ENCODE measurements around the gene SMAP2. TPM values are rescaled to one million over a fixed set of nuclear protein-coding genes. Genes with fewer than 3 reads are reported as not detected.

SMAP2 gene
- polyA plus RNA-seq, 2 of the 4 experiments (the other 2 are of a cell fraction) = 6.4 to 7.7 TPM

DNA sequence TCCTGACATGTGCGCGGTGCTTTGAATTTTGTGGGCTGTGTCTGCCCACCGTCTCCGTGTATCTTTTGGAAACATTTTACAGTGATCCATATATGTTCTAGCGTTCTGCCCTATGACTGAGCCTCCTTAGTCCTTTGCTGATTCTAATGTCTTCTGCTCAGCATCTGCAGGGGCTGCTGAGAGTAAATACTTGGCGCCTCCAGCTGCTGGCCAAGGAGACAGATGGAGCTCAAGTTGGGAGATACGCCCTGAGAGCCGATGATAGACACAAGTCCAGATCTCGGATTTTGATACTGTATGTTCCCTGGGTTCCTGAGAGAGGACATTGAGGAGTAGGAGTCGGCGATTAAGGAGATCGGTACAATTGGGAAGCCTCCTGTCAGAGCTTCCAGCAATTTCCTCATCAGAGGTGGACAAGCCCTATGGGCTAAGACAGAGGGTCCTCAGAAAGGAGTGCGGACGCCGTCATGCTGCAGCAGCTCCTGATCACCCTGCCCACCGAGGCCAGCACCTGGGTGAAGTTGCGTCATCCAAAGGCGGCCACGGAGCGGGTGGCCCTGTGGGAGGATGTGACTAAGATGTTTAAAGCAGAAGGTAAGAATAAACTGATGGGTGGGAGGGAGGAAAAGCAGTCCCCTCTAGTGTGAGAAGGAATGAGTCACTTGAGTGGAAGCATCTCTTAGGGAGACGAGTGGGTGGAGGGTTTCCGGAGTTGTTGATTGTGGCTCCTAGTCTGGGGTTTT lies 77.1 kb downstream of the SMAP2 start:
- Histone ChIP-seq H3K4me1 (no peaks in the 10 kb centered on the region; the same call in 2 of the 3 replicates), H3K4me3 (peak overlapping the region; percentile 60), H3K27ac (peak overlapping the region; percentile 85 to 96), H3K9me3 (peaks cover 36% of the 10 kb centered on the region), H3K4me2 (peak overlapping the region; percentile 98)
- POLR2A ChIA-PET = interaction anchor here (1.6 kb wide), 1 partner anchor 81 kb away, joined by 10 read pairs; the partner anchor contains the start of gene ZNF684
- peak; percentile 6 to 19 for DNase-seq (ENCODE audit: low read depth in 1 of 2, low spot score in 1 of 2)
- CTCF ChIA-PET = interaction anchor here (0.6 to 1.7 kb wide), 2 partner anchors 259 to 267 kb away, joined by 5 read pairs; no protein-coding TSS in a partner anchor
- WGBS (ENCODE audit: missing lambda C conversion rate) = 53% methylated on average over 22 of the region's 22 CpGs
- TF ChIP-seq CEBPB (IDR thresholded peaks at IDR 0.05) (0 out of 4 replicates have a peak, but pooled peaks of 1 of the 2 experiments have one; percentile 7), KDM5A (IDR thresholded peaks at IDR 0.05) (no peak)
- FAIRE-seq = no peak
- ATAC-seq = peak; percentile 55

DNA sequence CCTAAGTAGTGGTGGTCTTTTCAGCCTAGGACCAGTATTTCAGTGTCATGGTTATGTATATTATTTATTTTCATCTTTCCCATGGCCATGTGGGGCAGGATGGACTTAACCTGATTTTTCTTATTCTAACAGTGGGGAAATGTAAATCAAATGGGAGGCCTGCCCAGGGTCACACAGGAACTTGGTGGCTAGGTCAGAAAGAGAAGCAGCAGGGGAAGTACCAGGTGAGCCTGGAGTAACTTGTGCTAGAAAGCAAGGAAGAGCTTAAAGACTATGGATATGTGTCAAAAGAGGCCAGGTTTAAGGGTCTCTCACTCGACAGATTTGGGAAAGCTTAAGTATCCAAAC lies 77.7 kb downstream of the SMAP2 start:
- H3K4me3 ChIP-seq = no peak overlapping the region
- WGBS (ENCODE audit: missing lambda C conversion rate) = 77% methylated on average over 1 of the region's 1 CpG
- POLR2A ChIA-PET = no interaction called here
- TF ChIP-seq MAZ (IDR thresholded peaks at IDR 0.05; ENCODE audit: borderline replicate concordance, low read depth, low read length) = no peak
- TF ChIP-seq ZC3H11A (IDR thresholded peaks at IDR 0.05) = no peak
- TF ChIP-seq, protein P1, sequence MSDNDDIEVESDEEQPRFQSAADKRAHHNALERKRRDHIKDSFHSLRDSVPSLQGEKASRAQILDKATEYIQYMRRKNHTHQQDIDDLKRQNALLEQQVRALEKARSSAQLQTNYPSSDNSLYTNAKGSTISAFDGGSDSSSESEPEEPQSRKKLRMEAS (IDR thresholded peaks at IDR 0.05) = no peak
- no peak for TF ChIP-seq HDAC2 (IDR thresholded peaks at IDR 0.05)
- TF ChIP-seq FOXS1 (CRISPR knock-in tag; IDR thresholded peaks at IDR 0.05) = no peak
- no peak for TF ChIP-seq POLR2AphosphoS2 (conservative IDR thresholded peaks at IDR 0.05; ENCODE audit: low read length)
- TF ChIP-seq JUNB (IDR thresholded peaks at IDR 0.05) = no peak
- TF ChIP-seq EP300 (IDR thresholded peaks at IDR 0.05) = no peak
- TF ChIP-seq, protein P2, sequence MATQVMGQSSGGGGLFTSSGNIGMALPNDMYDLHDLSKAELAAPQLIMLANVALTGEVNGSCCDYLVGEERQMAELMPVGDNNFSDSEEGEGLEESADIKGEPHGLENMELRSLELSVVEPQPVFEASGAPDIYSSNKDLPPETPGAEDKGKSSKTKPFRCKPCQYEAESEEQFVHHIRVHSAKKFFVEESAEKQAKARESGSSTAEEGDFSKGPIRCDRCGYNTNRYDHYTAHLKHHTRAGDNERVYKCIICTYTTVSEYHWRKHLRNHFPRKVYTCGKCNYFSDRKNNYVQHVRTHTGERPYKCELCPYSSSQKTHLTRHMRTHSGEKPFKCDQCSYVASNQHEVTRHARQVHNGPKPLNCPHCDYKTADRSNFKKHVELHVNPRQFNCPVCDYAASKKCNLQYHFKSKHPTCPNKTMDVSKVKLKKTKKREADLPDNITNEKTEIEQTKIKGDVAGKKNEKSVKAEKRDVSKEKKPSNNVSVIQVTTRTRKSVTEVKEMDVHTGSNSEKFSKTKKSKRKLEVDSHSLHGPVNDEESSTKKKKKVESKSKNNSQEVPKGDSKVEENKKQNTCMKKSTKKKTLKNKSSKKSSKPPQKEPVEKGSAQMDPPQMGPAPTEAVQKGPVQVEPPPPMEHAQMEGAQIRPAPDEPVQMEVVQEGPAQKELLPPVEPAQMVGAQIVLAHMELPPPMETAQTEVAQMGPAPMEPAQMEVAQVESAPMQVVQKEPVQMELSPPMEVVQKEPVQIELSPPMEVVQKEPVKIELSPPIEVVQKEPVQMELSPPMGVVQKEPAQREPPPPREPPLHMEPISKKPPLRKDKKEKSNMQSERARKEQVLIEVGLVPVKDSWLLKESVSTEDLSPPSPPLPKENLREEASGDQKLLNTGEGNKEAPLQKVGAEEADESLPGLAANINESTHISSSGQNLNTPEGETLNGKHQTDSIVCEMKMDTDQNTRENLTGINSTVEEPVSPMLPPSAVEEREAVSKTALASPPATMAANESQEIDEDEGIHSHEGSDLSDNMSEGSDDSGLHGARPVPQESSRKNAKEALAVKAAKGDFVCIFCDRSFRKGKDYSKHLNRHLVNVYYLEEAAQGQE (IDR thresholded peaks at IDR 0.05) = no peak
- TF ChIP-seq, protein P3, sequence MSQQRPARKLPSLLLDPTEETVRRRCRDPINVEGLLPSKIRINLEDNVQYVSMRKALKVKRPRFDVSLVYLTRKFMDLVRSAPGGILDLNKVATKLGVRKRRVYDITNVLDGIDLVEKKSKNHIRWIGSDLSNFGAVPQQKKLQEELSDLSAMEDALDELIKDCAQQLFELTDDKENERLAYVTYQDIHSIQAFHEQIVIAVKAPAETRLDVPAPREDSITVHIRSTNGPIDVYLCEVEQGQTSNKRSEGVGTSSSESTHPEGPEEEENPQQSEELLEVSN (IDR thresholded peaks at IDR 0.05; ENCODE audit: borderline replicate concordance, low read depth) = no peak
- H3K4me1 ChIP-seq = no peaks in the 10 kb centered on the region; the same call in 2 of the 3 replicates
- H3K4me2 ChIP-seq = peak overlapping the region; percentile 98; the same call in 1 of the 3 replicates
- no peak overlapping the region for H3K27ac ChIP-seq
- H3K9me3 ChIP-seq = peaks cover 34% of the 10 kb centered on the region
- CTCF ChIA-PET = interaction anchor here (0.6 to 1.7 kb wide), 2 partner anchors 260 to 268 kb away, joined by 5 read pairs; no protein-coding TSS in a partner anchor
- ATAC-seq = no peak
- no peak for DNase-seq (ENCODE audit: low read depth in 1 of 2, low spot score in 1 of 2)
- FAIRE-seq = no peak

DNA sequence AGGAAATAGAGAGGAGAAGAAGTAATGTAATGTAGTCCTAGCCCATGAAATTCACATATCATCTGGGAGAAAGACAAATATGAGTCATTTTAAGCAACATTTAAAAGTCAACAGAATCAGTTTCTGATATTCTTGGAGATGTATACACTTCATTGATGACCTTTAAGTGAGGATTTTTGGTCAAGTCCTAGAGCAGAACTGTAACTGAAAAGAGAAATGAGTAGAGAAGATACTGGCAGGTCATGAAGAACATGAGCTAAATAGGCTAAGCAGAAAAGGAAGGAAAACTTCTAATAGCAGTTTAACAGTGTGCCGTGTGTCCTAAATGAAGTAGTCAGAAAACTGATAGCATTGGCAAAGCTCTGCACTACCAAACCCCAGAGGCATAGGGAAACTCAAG lies 81.3 kb downstream of the SMAP2 start:
- no peak overlapping the region for H3K27ac ChIP-seq
- TF ChIP-seq, protein P4, sequence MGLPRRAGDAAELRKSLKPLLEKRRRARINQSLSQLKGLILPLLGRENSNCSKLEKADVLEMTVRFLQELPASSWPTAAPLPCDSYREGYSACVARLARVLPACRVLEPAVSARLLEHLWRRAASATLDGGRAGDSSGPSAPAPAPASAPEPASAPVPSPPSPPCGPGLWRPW (IDR thresholded peaks at IDR 0.05) = no peak
- TF ChIP-seq ZC3H11A (IDR thresholded peaks at IDR 0.05) (no peak), JUNB (IDR thresholded peaks at IDR 0.05) (no peak), MAFK (IDR thresholded peaks at IDR 0.05; ENCODE audit: partially characterized antibody) (no peak), JUN (IDR thresholded peaks at IDR 0.05) (no peak), EHMT2 (IDR thresholded peaks at IDR 0.05; ENCODE audit: low read depth) (no peak), KDM1A (IDR thresholded peaks at IDR 0.05; ENCODE audit: low read depth) (no peak), CHD2 (IDR thresholded peaks at IDR 0.05; ENCODE audit: low read length, partially characterized antibody) (no peak), PHF8 (IDR thresholded peaks at IDR 0.05; ENCODE audit: borderline replicate concordance, low read depth) (no peak), CEBPB (IDR thresholded peaks at IDR 0.05) (no peak)
- TF ChIP-seq, protein P5, sequence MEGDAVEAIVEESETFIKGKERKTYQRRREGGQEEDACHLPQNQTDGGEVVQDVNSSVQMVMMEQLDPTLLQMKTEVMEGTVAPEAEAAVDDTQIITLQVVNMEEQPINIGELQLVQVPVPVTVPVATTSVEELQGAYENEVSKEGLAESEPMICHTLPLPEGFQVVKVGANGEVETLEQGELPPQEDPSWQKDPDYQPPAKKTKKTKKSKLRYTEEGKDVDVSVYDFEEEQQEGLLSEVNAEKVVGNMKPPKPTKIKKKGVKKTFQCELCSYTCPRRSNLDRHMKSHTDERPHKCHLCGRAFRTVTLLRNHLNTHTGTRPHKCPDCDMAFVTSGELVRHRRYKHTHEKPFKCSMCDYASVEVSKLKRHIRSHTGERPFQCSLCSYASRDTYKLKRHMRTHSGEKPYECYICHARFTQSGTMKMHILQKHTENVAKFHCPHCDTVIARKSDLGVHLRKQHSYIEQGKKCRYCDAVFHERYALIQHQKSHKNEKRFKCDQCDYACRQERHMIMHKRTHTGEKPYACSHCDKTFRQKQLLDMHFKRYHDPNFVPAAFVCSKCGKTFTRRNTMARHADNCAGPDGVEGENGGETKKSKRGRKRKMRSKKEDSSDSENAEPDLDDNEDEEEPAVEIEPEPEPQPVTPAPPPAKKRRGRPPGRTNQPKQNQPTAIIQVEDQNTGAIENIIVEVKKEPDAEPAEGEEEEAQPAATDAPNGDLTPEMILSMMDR (IDR thresholded peaks at IDR 0.05) = no peak
- no peak for DNase-seq (ENCODE audit: low read depth in 1 of 2, low spot score in 1 of 2)
- no peak for ATAC-seq
- no peak overlapping the region for H3K4me2 ChIP-seq
- CTCF ChIA-PET = interaction anchor here (0.6 kb wide), 1 partner anchor 387 kb away, joined by 3 read pairs; no protein-coding TSS in a partner anchor
- POLR2A ChIA-PET = interaction anchor here (0.6 kb wide), 1 partner anchor 23 kb away, joined by 3 read pairs; no protein-coding TSS in a partner anchor
- H3K4me3 ChIP-seq = no peak overlapping the region
- H3K9me3 ChIP-seq = peaks cover 41% of the 10 kb centered on the region
- no peak for FAIRE-seq
- no peaks in the 10 kb centered on the region; the same call in 2 of the 3 replicates for H3K4me1 ChIP-seq
- WGBS (ENCODE audit: missing lambda C conversion rate) = 81% methylated on average over 1 of the region's 1 CpG

Measured in A549 (cell line).